OCI-LY1 (cell line): ENCODE data around the gene CTTNBP2NL.
"Not testable (repeated sequence)": the region's sequence is repeated elsewhere in the genome, so short reads cannot be mapped to it uniquely, and the experiment has no call there.

Experiments used
- H2AFZ ChIP-seq: fragments of 200-600 bp; sonication (generic), shearing (Covaris generic); 2 replicates; pipeline ENCODE4 v1.6.0; 2014; ENCODE audit warnings: antibody characterized with exemption, mild to moderate bottlenecking, low read length
- H3F3A ChIP-seq: fragments of 200-600 bp; sonication (generic), shearing (Covaris generic); 2 replicates; pipeline ENCODE4 v1.6.0; 2014; ENCODE audit warnings: mild to moderate bottlenecking, antibody characterized with exemption, low read length, moderate library complexity; ENCODE audit not compliant: insufficient read depth
- H3K27ac ChIP-seq: fragments of 200-600 bp; sonication (generic); 2 replicates; pipeline ENCODE4 v1.5.1; 2014; ENCODE audit warnings: low read length, mixed run types, mild to moderate bottlenecking, low read depth; ENCODE audit not compliant: poor library complexity, severe bottlenecking
- H3K27me3 ChIP-seq: fragments of 200-600 bp; sonication (generic); 2 replicates; pipeline ENCODE4 v1.6.0; 2014; ENCODE audit warnings: antibody characterized with exemption, mild to moderate bottlenecking, low read length, moderate library complexity; ENCODE audit not compliant: insufficient read depth
- H3K36me3 ChIP-seq: fragments of 200-600 bp; sonication (generic); 2 replicates; pipeline ENCODE4 v1.6.1; 2014; ENCODE audit warnings: mild to moderate bottlenecking, antibody characterized with exemption, low read length, moderate library complexity, mixed read lengths; ENCODE audit not compliant: insufficient read depth
- H3K4me1 ChIP-seq: fragments of 200-600 bp; sonication (generic); 2 replicates; pipeline ENCODE4 v1.5.1; 2014; ENCODE audit warnings: mild to moderate bottlenecking, low read length, moderate library complexity; ENCODE audit not compliant: insufficient read depth, severe bottlenecking
- H3K4me2 ChIP-seq: fragments of 200-600 bp; sonication (generic), shearing (Covaris generic); 2 replicates; pipeline ENCODE4 v1.6.1; 2014; ENCODE audit warnings: low read length
- H3K4me3 ChIP-seq: fragments of 200-600 bp; sonication (generic); 2 replicates; pipeline ENCODE4 v1.5.1; 2014; ENCODE audit warnings: low read length, low read depth, mild to moderate bottlenecking, mixed read lengths; ENCODE audit not compliant: poor library complexity, severe bottlenecking
- H3K79me2 ChIP-seq: fragments of 200-600 bp; shearing (Covaris generic); 2 replicates; pipeline ENCODE4 v1.6.1; 2016; ENCODE audit warnings: mixed run types, low read length, mixed read lengths; ENCODE audit not compliant: insufficient read depth
- H3K9ac ChIP-seq: fragments of 200-600 bp; sonication (generic), shearing (Covaris generic); 2 replicates; pipeline ENCODE4 v1.6.1; 2014; ENCODE audit warnings: mild to moderate bottlenecking, low read length, mixed read lengths
- H3K9me2 ChIP-seq: fragments of 200-600 bp; sonication (generic), shearing (Covaris generic); 2 replicates; pipeline ENCODE4 v1.6.1; 2014; ENCODE audit warnings: low read depth, mild to moderate bottlenecking, low read length, mixed read lengths
- H3K9me3 ChIP-seq: fragments of 200-600 bp; shearing (Covaris generic); 2 replicates; pipeline ENCODE4 v1.6.1; 2014; ENCODE audit warnings: low read length, mixed read lengths
- H4K20me1 ChIP-seq: fragments of 200-600 bp; sonication (generic), shearing (Covaris generic); 2 replicates; pipeline ENCODE4 v1.6.0; 2016; ENCODE audit warnings: mild to moderate bottlenecking, low read length; ENCODE audit not compliant: insufficient read depth
- EZH2 ChIP-seq: fragments of 200-600 bp; sonication (generic), shearing (Covaris generic); IDR thresholded peaks from 2 replicates; pipeline ENCODE4 v1.8.0; 2017; ENCODE audit warnings: borderline replicate concordance, mixed run types, mild to moderate bottlenecking, antibody characterized with exemption, low read length, moderate library complexity, mixed read lengths
- TF ChIP-seq, protein P1 (sequence below): fragments of 200-600 bp; sonication (generic), shearing (Covaris generic); IDR thresholded peaks from 2 replicates; pipeline ENCODE4 v1.5.1; 2017; ENCODE audit warnings: mild to moderate bottlenecking, antibody characterized with exemption, low read length, moderate library complexity, mixed read lengths

CTTNBP2NL gene

GRCh38 chr1:112472142-112472541 lies 76.1 kb downstream of the CTTNBP2NL start:
- H3K9me2 ChIP-seq: no peaks in the 10 kb centered on the region
- no peaks in the 10 kb centered on the region for H3K9me3 ChIP-seq
- no peaks in the 10 kb centered on the region for H4K20me1 ChIP-seq
- H3K9ac ChIP-seq: no peak overlapping the region
- no peak for TF ChIP-seq EZH2
- TF ChIP-seq, protein P1, sequence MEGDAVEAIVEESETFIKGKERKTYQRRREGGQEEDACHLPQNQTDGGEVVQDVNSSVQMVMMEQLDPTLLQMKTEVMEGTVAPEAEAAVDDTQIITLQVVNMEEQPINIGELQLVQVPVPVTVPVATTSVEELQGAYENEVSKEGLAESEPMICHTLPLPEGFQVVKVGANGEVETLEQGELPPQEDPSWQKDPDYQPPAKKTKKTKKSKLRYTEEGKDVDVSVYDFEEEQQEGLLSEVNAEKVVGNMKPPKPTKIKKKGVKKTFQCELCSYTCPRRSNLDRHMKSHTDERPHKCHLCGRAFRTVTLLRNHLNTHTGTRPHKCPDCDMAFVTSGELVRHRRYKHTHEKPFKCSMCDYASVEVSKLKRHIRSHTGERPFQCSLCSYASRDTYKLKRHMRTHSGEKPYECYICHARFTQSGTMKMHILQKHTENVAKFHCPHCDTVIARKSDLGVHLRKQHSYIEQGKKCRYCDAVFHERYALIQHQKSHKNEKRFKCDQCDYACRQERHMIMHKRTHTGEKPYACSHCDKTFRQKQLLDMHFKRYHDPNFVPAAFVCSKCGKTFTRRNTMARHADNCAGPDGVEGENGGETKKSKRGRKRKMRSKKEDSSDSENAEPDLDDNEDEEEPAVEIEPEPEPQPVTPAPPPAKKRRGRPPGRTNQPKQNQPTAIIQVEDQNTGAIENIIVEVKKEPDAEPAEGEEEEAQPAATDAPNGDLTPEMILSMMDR: no peak
- no peak overlapping the region for H2AFZ ChIP-seq
- H3K4me2 ChIP-seq: no peak overlapping the region
- H3F3A ChIP-seq: no peaks in the 10 kb centered on the region
- no peaks in the 10 kb centered on the region for H3K27me3 ChIP-seq
- H3K4me3 ChIP-seq: no peak overlapping the region
- H3K79me2 ChIP-seq: no peaks in the 10 kb centered on the region
- H3K27ac ChIP-seq: no peak overlapping the region
- no peaks in the 10 kb centered on the region for H3K36me3 ChIP-seq
- no peaks in the 10 kb centered on the region for H3K4me1 ChIP-seq

DNA sequence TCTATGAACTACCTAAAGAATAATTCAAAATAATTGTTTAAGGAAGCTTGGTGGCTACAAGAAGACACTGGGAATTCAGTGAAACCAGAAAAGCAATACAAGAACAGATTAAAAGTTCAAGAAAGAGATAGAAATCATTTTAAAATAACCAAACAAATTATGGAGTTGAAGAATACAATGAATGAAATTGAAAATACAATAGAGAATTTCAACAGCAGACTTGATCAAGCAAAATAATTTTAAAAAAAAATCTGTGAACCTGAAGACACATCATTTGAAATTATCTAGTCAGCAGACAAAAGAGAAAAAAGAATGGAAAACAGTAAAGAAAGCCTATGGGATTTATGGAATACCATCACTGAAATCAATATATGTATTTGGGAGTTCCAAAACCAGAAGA lies 81.5 kb downstream of the CTTNBP2NL start:
- Histone ChIP-seq H3K9me3 (no peaks in the 10 kb centered on the region), H3K9ac (no peak overlapping the region), H3K36me3 (no peaks in the 10 kb centered on the region), H3K4me2 (no peak overlapping the region), H3K4me1 (no peaks in the 10 kb centered on the region), H3K27ac (no peak overlapping the region), H3K79me2 (no peaks in the 10 kb centered on the region), H3K4me3 (no peak overlapping the region), H3K9me2 (no peaks in the 10 kb centered on the region), H3F3A (no peaks in the 10 kb centered on the region), H2AFZ (no peak overlapping the region), H3K27me3 (no peaks in the 10 kb centered on the region), H4K20me1 (no peaks in the 10 kb centered on the region)
- TF ChIP-seq, protein P1: no peak
- no peak for TF ChIP-seq EZH2

DNA sequence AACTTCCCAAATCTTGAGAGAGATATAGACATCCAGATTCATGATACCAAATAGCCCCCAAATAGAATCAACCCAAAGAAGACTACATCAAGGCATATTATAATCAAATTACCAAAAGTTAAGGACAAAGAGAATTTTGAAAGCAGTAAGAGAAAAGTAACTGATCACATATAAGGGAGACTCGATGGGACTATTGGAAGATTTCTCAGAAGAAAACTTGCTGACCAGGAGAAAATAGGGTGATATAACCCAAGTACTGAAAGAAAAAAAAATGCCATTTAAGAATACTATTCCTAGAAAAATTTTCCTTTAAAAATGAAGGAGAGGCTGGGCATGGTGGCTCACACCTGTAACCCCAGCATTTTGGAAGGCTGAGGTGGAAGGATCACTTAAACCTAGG lies 82.3 kb downstream of the CTTNBP2NL start:
- Histone ChIP-seq H3K9ac (no peak overlapping the region), H4K20me1 (no peaks in the 10 kb centered on the region), H2AFZ (no peak overlapping the region), H3K9me3 (no peaks in the 10 kb centered on the region), H3K4me2 (no peak overlapping the region), H3K4me3 (no peak overlapping the region), H3K27ac (no peak overlapping the region), H3K36me3 (no peaks in the 10 kb centered on the region), H3K27me3 (no peaks in the 10 kb centered on the region), H3F3A (no peaks in the 10 kb centered on the region), H3K9me2 (no peaks in the 10 kb centered on the region), H3K4me1 (no peaks in the 10 kb centered on the region), H3K79me2 (no peaks in the 10 kb centered on the region)
- no peak for TF ChIP-seq EZH2
- TF ChIP-seq, protein P1: no peak

DNA sequence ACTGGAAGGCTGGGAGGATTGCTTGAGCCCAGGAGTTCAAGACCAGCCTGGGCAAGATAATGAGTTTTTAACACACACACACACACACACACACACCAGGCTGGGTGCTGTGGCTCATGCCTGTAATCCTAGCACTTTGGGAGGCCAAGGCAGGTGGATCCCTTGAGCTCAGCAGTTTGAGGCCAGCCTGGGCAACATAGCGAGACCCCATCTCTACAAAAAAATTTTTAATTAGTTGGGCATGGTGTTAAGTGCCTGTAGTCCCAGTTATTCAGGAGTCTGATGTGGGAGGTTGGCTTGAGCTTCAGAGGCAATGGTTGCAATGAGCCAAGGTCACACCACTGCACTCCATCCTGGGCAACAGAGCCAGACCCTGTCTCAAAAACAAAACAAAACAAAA lies 90.0 kb downstream of the CTTNBP2NL start:
- H3F3A ChIP-seq, H3K9me3 ChIP-seq, H3K9me2 ChIP-seq, H3K4me3 ChIP-seq, H3K9ac ChIP-seq, H3K36me3 ChIP-seq, H3K27me3 ChIP-seq, H3K27ac ChIP-seq, H2AFZ ChIP-seq, H3K4me1 ChIP-seq, H3K79me2 ChIP-seq, H3K4me2 ChIP-seq, H4K20me1 ChIP-seq: not testable (repeated sequence)

GRCh38 chr1:112487686-112488085 lies 91.7 kb downstream of the CTTNBP2NL start:
- not testable (repeated sequence) for H3K4me2 ChIP-seq, H3K36me3 ChIP-seq, H3K9ac ChIP-seq, H3K27ac ChIP-seq, H4K20me1 ChIP-seq, H3K4me3 ChIP-seq, H3K4me1 ChIP-seq, H3F3A ChIP-seq, H3K79me2 ChIP-seq, H2AFZ ChIP-seq, H3K9me3 ChIP-seq, H3K27me3 ChIP-seq, H3K9me2 ChIP-seq
